Ectodermal cell (in vitro differentiated cells): ENCODE results near the gene NEK5.

ENCODE experiments used
- H3K27ac ChIP-seq: 2 replicates; pipeline ENCODE4 v1.7.0; 2013; ENCODE audit warnings: mild to moderate bottlenecking, low read depth, low read length; ENCODE audit not compliant: insufficient read depth, poor library complexity, severe bottlenecking
- H3K27me3 ChIP-seq: 2 replicates; pipeline ENCODE4 v1.7.0; 2013; ENCODE audit warnings: mild to moderate bottlenecking, low read length; ENCODE audit not compliant: insufficient read depth, control insufficient read depth, poor library complexity, severe bottlenecking
- H3K36me3 ChIP-seq: one replicate; pipeline ENCODE4 v1.7.0; 2013; ENCODE audit warnings: low read length; ENCODE audit not compliant: control insufficient read depth, insufficient read depth
- H3K4me1 ChIP-seq: one replicate; pipeline ENCODE4 v1.7.0; 2013; ENCODE audit warnings: low read length; ENCODE audit not compliant: control insufficient read depth, insufficient read depth
- H3K4me3 ChIP-seq: 2 replicates; pipeline ENCODE4 v1.7.0; 2013; ENCODE audit warnings: low read depth, low read length, control low read depth; ENCODE audit not compliant: insufficient read depth
- H3K9me3 ChIP-seq: 2 replicates; pipeline ENCODE4 v1.7.0; 2013; ENCODE audit warnings: mild to moderate bottlenecking, low read length, moderate library complexity; ENCODE audit not compliant: control insufficient read depth
- WGBS, 2 experiments: methylation state at CpG; one replicate each; pipeline ENCODE4 v1.1.7; 2013; ENCODE audit warnings: missing lambda C conversion rate in 2 of 2; 5-methylcytosine and 5-hydroxymethylcytosine counted together

NEK5 gene

DNA sequence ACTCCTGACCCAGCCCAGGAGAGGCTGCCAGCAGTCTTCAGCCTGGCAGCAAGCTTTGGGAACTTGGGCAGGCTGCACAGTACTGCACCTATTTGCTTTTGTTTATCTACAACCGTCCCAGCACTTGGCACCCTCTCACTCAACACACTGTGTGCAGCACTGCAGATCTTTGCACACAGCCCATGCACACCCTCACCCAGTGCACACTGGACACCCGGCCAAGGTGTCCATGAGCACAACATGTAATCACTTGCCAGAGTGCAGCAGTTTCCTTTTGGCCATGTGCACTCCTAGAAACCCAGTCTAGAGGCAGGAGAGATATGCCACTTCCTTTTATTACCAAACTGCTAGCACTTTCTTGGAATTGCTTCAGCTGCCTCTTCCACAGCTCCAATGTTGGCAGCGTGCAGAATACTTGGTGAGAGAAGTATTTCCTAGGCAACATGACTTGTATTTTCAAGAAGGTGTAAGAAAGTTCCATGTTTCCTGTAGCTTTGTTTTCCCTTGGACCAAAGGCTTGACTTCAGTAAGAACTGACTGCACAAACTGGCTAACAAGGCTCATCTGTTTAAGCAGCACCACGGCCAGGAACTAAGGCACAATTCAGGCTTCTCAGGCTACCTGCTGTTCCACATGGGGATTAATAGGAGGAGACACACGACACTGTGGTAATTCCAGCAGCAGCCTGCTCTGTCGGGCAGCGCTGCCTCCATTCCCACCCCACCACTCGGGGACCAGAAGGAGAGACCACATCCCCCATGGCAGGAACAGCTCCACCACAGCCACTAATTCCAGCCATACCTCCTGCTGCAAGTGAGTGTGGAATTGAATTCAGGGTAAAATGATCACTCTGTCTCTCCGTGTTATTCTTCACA, 133.0 kb downstream of the NEK5 start:
- Histone ChIP-seq H3K27me3 (no peaks in the 10 kb centered on the region), H3K4me1 (peaks cover 28% of the 10 kb centered on the region), H3K36me3 (no peaks in the 10 kb centered on the region), H3K4me3 (no peak overlapping the region), H3K9me3 (no peaks in the 10 kb centered on the region), H3K27ac (no peak overlapping the region)
- WGBS, 2 experiments, result 60 to 61% methylated on average over 8 to 9 of the region's 9 CpGs

DNA sequence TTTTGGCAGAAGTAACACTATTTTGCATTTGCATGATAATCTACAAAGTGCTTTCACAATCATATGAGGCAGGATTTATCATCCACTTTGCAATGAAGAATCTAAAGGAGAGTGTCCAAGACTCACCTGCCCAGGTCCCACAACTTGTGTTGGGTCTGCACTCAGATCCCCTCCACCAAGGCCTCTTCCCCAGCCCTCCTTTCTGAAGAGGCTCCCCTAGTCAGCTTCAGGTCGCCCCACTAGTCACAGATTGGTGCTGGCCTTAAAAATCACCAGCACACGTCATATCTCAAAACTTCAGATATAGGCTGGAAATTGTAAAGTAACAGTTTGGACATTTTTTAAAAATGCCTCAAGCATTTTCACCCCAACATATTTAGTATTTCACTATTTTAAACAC, 135.2 kb downstream of the NEK5 start:
- Histone ChIP-seq H3K36me3 (no peaks in the 10 kb centered on the region), H3K9me3 (no peaks in the 10 kb centered on the region), H3K4me1 (peaks cover 23% of the 10 kb centered on the region), H3K4me3 (no peak overlapping the region), H3K27ac (no peak overlapping the region), H3K27me3 (no peaks in the 10 kb centered on the region)
- whole genome bisulfite sequencing, 2 experiments, result 94 to 100% methylated on average over 1 to 2 of the region's 2 CpGs

DNA sequence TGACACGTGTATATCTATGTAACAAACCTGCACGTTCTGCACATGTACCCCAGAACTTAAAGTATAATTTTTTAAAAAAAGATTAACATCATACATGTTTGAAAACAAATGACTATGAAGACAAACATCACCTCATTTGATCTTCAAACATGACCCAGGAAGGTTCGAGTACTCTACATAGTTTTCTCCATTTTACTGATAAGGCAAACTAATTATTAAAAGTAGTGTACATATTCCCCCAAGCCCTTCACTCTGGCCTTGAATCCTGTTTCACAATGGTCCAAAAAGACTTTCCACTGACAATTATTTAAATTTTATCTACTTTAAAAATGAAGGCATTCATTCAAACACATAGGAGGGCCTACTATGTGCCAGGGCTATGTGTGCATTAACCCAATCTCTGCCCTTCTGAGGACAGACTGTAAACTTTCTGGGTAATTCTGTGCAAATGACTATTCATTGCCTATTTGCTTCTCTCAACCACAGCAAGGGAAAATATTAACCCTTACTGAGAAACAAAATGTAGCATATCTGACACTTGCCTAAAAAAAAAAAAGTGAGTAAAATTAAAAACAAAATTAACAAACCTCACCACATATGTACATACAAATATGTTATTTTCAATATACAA, 139.8 kb downstream of the NEK5 start:
- Histone ChIP-seq H3K4me3 (no peak overlapping the region), H3K9me3 (no peaks in the 10 kb centered on the region), H3K36me3 (no peaks in the 10 kb centered on the region), H3K4me1 (no peaks in the 10 kb centered on the region), H3K27ac (no peak overlapping the region), H3K27me3 (no peaks in the 10 kb centered on the region)
- WGBS, 2 experiments, result 95 to 100% methylated on average over 2 to 3 of the region's 3 CpGs
